ENCODE measurements around the gene IGFBP6. TPM values are rescaled to one million over a fixed set of nuclear protein-coding genes. Genes with fewer than 3 reads are reported as not detected.
A peak's percentile ranks its signal among the peaks of the same experiment; 100 is the strongest.

The IGFBP6 gene
- total and polyA plus RNA-seq, 9 of the 15 experiments (the other 6 are each of a cell fraction or from before 2014, with no cell fraction given), result 0.15 to 1.4 (median 0.54) TPM

DNA sequence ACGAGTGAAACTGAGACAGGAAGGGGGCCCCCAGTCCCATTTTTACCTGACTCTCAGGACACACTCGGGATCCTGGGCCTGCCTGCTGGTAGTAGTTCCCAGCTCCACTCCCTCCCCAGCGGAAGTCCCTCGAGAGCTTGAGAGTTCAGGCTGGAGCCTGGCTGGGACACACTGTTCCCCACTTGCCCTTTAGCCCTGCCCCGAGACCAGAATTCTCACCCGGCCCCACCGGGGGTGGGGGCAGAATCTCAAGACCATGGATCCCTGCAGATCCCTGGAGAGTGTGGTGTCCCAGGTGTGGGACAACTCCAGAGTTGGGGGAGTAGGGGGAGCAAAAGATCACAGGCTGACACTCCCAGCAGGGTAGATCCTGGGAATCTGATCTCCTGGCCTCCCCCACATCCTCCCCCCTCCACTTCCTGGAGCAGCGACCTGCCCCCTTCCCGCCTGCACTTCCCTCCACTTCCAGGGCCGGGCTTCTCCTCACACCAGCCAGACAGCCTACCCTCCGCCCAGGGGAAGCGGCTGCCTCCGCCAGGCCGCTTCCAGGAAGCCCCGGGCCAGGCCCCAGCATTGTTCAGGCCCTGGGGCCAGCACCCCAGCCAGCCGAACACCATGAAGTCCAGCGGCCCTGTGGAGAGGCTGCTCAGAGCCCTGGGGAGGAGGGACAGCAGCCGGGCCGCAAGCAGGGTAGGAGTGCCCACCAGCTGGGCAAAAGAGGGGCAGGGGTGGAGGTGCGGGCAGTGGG, 47.7 kb upstream of the IGFBP6 start, which contains the start of gene TNS2 (continued):
- TF ChIP-seq, protein P1, sequence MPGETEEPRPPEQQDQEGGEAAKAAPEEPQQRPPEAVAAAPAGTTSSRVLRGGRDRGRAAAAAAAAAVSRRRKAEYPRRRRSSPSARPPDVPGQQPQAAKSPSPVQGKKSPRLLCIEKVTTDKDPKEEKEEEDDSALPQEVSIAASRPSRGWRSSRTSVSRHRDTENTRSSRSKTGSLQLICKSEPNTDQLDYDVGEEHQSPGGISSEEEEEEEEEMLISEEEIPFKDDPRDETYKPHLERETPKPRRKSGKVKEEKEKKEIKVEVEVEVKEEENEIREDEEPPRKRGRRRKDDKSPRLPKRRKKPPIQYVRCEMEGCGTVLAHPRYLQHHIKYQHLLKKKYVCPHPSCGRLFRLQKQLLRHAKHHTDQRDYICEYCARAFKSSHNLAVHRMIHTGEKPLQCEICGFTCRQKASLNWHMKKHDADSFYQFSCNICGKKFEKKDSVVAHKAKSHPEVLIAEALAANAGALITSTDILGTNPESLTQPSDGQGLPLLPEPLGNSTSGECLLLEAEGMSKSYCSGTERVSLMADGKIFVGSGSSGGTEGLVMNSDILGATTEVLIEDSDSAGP (CRISPR knock-in tag; IDR thresholded peaks at IDR 0.05), result no peak
- no peak for TF ChIP-seq RBM15 (IDR thresholded peaks at IDR 0.05; ENCODE audit: insufficient read depth, low read length)
- TF ChIP-seq ETV1 (tag; conservative IDR thresholded peaks at IDR 0.05; ENCODE audit: low read depth), result 0 out of 2 replicates have a peak, but pooled peaks have one; percentile 37
- peak in 1 of 2 experiments; percentile 18; a peak in 1 of 4 replicates for TF ChIP-seq MAZ (CRISPR knock-in tag; conservative IDR thresholded peaks at IDR 0.05 in 1 of 2, IDR thresholded peaks at IDR 0.05 in 1 of 2)
- TF ChIP-seq, protein P2, sequence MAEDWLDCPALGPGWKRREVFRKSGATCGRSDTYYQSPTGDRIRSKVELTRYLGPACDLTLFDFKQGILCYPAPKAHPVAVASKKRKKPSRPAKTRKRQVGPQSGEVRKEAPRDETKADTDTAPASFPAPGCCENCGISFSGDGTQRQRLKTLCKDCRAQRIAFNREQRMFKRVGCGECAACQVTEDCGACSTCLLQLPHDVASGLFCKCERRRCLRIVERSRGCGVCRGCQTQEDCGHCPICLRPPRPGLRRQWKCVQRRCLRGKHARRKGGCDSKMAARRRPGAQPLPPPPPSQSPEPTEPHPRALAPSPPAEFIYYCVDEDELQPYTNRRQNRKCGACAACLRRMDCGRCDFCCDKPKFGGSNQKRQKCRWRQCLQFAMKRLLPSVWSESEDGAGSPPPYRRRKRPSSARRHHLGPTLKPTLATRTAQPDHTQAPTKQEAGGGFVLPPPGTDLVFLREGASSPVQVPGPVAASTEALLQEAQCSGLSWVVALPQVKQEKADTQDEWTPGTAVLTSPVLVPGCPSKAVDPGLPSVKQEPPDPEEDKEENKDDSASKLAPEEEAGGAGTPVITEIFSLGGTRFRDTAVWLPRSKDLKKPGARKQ (CRISPR knock-in tag; IDR thresholded peaks at IDR 0.05), result no peak
- no peak; the same call in 1 of the 2 replicates for TF ChIP-seq PHF8 (IDR thresholded peaks at IDR 0.05; ENCODE audit: borderline replicate concordance, low read length)
- no peak for TF ChIP-seq ZNF445 (CRISPR knock-in tag; IDR thresholded peaks at IDR 0.05; ENCODE audit: low read depth)
- peak; percentile 37; the same call in 1 of the 2 replicates for TF ChIP-seq ZFX (CRISPR knock-in tag; IDR thresholded peaks at IDR 0.05)
- TF ChIP-seq ELF1 (tag; IDR thresholded peaks at IDR 0.05), result peak; percentile 47; the same call in 1 of the 2 replicates
- no peak for TF ChIP-seq ZNF224 (CRISPR knock-in tag; IDR thresholded peaks at IDR 0.05)
- TF ChIP-seq KAT7 (CRISPR knock-in tag; IDR thresholded peaks at IDR 0.05; ENCODE audit: borderline replicate concordance), result peak; percentile 58; the same call in 1 of the 2 replicates
- TF ChIP-seq IRF2 (CRISPR knock-in tag; IDR thresholded peaks at IDR 0.05), result no peak
- TF ChIP-seq, protein P3, sequence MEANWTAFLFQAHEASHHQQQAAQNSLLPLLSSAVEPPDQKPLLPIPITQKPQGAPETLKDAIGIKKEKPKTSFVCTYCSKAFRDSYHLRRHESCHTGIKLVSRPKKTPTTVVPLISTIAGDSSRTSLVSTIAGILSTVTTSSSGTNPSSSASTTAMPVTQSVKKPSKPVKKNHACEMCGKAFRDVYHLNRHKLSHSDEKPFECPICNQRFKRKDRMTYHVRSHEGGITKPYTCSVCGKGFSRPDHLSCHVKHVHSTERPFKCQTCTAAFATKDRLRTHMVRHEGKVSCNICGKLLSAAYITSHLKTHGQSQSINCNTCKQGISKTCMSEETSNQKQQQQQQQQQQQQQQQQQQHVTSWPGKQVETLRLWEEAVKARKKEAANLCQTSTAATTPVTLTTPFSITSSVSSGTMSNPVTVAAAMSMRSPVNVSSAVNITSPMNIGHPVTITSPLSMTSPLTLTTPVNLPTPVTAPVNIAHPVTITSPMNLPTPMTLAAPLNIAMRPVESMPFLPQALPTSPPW (CRISPR knock-in tag; IDR thresholded peaks at IDR 0.05), result peak; percentile 79
- peak in 1 of 2 experiments; percentile 54; a peak in 1 of 4 replicates for TF ChIP-seq ETV6 (IDR thresholded peaks at IDR 0.05; ENCODE audit: borderline replicate concordance in 1 of 2, low read depth in 2 of 2, low read length in 1 of 2)
- TF ChIP-seq ETV6 (CRISPR knock-in tag; IDR thresholded peaks at IDR 0.05; ENCODE audit: borderline replicate concordance), result no peak
- no peak for TF ChIP-seq ILF3 (IDR thresholded peaks at IDR 0.05; ENCODE audit: borderline replicate concordance)
- no peak for TF ChIP-seq ZKSCAN1 (IDR thresholded peaks at IDR 0.05; ENCODE audit: low read depth, low read length)
- TF ChIP-seq BRCA1 (IDR thresholded peaks at IDR 0.05), result no peak
- TF ChIP-seq BRCA1 (CRISPR knock-in tag; IDR thresholded peaks at IDR 0.05), result 0 out of 2 replicates have a peak, but pooled peaks have one; percentile 30
- no peak for TF ChIP-seq ZNF778 (CRISPR knock-in tag; IDR thresholded peaks at IDR 0.05)
- peak; percentile 39; the same call in 1 of the 2 replicates for TF ChIP-seq RBFOX2 (IDR thresholded peaks at IDR 0.05; ENCODE audit: low read depth, low read length)
- no peak for TF ChIP-seq CAMTA2 (CRISPR knock-in tag; conservative IDR thresholded peaks at IDR 0.05)
- TF ChIP-seq, protein P4, sequence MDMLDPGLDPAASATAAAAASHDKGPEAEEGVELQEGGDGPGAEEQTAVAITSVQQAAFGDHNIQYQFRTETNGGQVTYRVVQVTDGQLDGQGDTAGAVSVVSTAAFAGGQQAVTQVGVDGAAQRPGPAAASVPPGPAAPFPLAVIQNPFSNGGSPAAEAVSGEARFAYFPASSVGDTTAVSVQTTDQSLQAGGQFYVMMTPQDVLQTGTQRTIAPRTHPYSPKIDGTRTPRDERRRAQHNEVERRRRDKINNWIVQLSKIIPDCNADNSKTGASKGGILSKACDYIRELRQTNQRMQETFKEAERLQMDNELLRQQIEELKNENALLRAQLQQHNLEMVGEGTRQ (CRISPR knock-in tag; IDR thresholded peaks at IDR 0.05), result no peak
